K562 (cell line): ENCODE measurements around the gene NT5DC1. TPM values are rescaled to one million over a fixed set of nuclear protein-coding genes. Genes with fewer than 3 reads are reported as not detected.

Experiments used
- ATAC-seq: fragments of 200-7000 bp; cut with Tn5 transposase; 3 replicates; pipeline ENCODE4 v1.9.1; 2020; ENCODE audit warnings: moderate library complexity
- BruUV-seq: library from RNA; stranded (reverse); fragments of 400-500 nt; replicated peaks from 2 replicates; lab custom pipeline; 2021; lab: Mats Ljungman, UMichigan
- CTCF ChIA-PET: fragments of 300-600 bp; formaldehyde crosslinking; extraction: SDS; loops from one replicate; lab custom pipeline; 2021; ENCODE audit warnings: low intra/inter-chr PET ratio; lab: Yijun Ruan, JAX
- POLR2A ChIA-PET: fragments of 300-600, 350-650 bp; sonication (Branson Sonifier 250); formaldehyde crosslinking; extraction: SDS; loops from one replicate; lab custom pipeline; 2021; ENCODE audit warnings: antibody characterized with exemption, inconsistent platforms; lab: Yijun Ruan, JAX
- DNase-seq, 4 experiments: peaks; one replicate each; pipeline versions ENCODE4 v3.0.0 to v3.0.0-alpha.2; 2011 to 2018; ENCODE audit warnings: low spot score in 3 of 4, mixed read lengths in 3 of 4; ENCODE audit errors: extremely low read depth in 1 of 4
- FAIRE-seq: peaks from 2 replicates; lab custom pipeline; 2011; peaks lifted over from hg19 to GRCh38; lab: Jason Lieb, UNC
- H2AFZ ChIP-seq: 2 replicates; pipeline ENCODE4 v1.6.0; 2011; ENCODE audit warnings: low read depth, low read length, control low read depth, inconsistent platforms
- H3K27ac ChIP-seq: fragments of 200-600 bp; 3 replicates; pipeline ENCODE4 v1.8.0; 2011; ENCODE audit warnings: low read depth, mild to moderate bottlenecking, control low read depth, inconsistent platforms, low read length, moderate library complexity, mixed read lengths; ENCODE audit errors: extremely low read depth
- H3K27me3 ChIP-seq, 2 experiments: fragments of 300-600 bp in 1 of 2; 2 replicates in 1 of 2; 3 replicates in 1 of 2; pipeline versions ENCODE4 v1.6.0 to v1.8.0; 2011; ENCODE audit warnings: inconsistent platforms in 2 of 2, low read length in 2 of 2, mild to moderate bottlenecking in 1 of 2, mixed read lengths in 1 of 2, moderate library complexity in 1 of 2; ENCODE audit not compliant: control insufficient read depth in 2 of 2, insufficient read depth in 2 of 2
- H3K36me3 ChIP-seq: fragments of 300-600 bp; 3 replicates; pipeline ENCODE4 v1.8.0; 2011; ENCODE audit warnings: mild to moderate bottlenecking, low read length, inconsistent platforms; ENCODE audit not compliant: control insufficient read depth, insufficient read depth
- H3K4me1 ChIP-seq, 2 experiments: fragments of 200-600 bp in 1 of 2; replicated peaks in 1 of 2; 2 replicates in 1 of 2; 3 replicates in 1 of 2; pipeline versions ENCODE4 v1.5.1 to v1.8.0; 2011; ENCODE audit warnings: inconsistent platforms in 2 of 2, low read length in 2 of 2, mild to moderate bottlenecking in 1 of 2, mixed read lengths in 1 of 2, moderate library complexity in 1 of 2; ENCODE audit not compliant: control insufficient read depth in 2 of 2, insufficient read depth in 2 of 2
- H3K4me2 ChIP-seq: 2 replicates; pipeline ENCODE4 v1.6.1; 2011; ENCODE audit warnings: low read length, control low read depth, inconsistent platforms, mixed read lengths; ENCODE audit not compliant: insufficient read depth
- H3K4me3 ChIP-seq: fragments of 200-600 bp; sonication (generic), shearing (Covaris generic); 2 replicates; pipeline ENCODE4 v1.5.1; 2016; ENCODE audit warnings: control low read depth, inconsistent platforms
- H3K79me2 ChIP-seq: fragments of 200-600 bp; 3 replicates; pipeline ENCODE4 v1.8.0; 2011; ENCODE audit warnings: low read length, inconsistent platforms; ENCODE audit not compliant: control insufficient read depth, insufficient read depth
- H3K9ac ChIP-seq, 2 experiments: 2 replicates each; pipeline versions ENCODE4 v1.6.0 to v1.6.1; 2011; ENCODE audit warnings: low read depth in 2 of 2, low read length in 2 of 2, control low read depth in 1 of 2, inconsistent platforms in 1 of 2, mild to moderate bottlenecking in 1 of 2, mixed read lengths in 1 of 2; ENCODE audit not compliant: insufficient read depth in 1 of 2
- H3K9me1 ChIP-seq: one replicate; pipeline ENCODE4 v1.6.0; 2011; ENCODE audit warnings: inconsistent platforms, mild to moderate bottlenecking, low read length, moderate library complexity; ENCODE audit not compliant: control insufficient read depth, insufficient read depth
- H3K9me3 ChIP-seq: replicated peaks from 2 replicates; pipeline ENCODE4 v1.5.1; 2011; ENCODE audit warnings: low read depth, low read length, inconsistent platforms; ENCODE audit not compliant: control insufficient read depth, insufficient read depth
- H4K20me1 ChIP-seq: replicated peaks from 2 replicates; pipeline ENCODE4 v1.6.1; 2011; ENCODE audit warnings: low read length, inconsistent platforms, mixed read lengths; ENCODE audit not compliant: control insufficient read depth, insufficient read depth
- GATA2 ChIP-seq: sonication (generic); formaldehyde crosslinking; IDR thresholded peaks from 2 replicates; pipeline ENCODE4 v1.4.0; 2020; ENCODE audit warnings: mild to moderate bottlenecking, missing genetic modification reagents
- HDAC2 ChIP-seq: fragments of 450-650 bp; IDR thresholded peaks from 2 replicates; pipeline ENCODE4 v1.6.1; 2016; ENCODE audit warnings: mild to moderate bottlenecking
- LARP7 ChIP-seq: fragments of 450-650 bp; IDR thresholded peaks from 2 replicates; pipeline ENCODE4 v1.6.1; 2016
- PHB2 ChIP-seq: fragments of 450-650 bp; IDR thresholded peaks from 2 replicates; pipeline ENCODE4 v1.6.1; 2017; ENCODE audit warnings: low read depth
- PHF21A ChIP-seq: fragments of 450-650 bp; IDR thresholded peaks from 2 replicates; pipeline ENCODE4 v1.6.1; 2017; ENCODE audit warnings: low read depth, borderline replicate concordance
- POLR3A ChIP-seq: IDR thresholded peaks from 2 replicates; pipeline ENCODE4 v1.6.1; 2011; ENCODE audit warnings: borderline replicate concordance, mild to moderate bottlenecking, moderate library complexity; ENCODE audit not compliant: insufficient read length, insufficient read depth; ENCODE audit errors: extremely low read depth
- PTTG1 ChIP-seq: fragments of 450-650 bp; IDR thresholded peaks from 2 replicates; pipeline ENCODE4 v1.6.1; 2016; ENCODE audit warnings: low read depth, mild to moderate bottlenecking, missing genetic modification characterization, missing compliant biosample characterization
- RBM22 ChIP-seq: fragments of 200-400 bp; formaldehyde crosslinking; IDR thresholded peaks from 2 replicates; pipeline ENCODE4 v1.6.1; 2018; ENCODE audit warnings: low read length, low read depth; ENCODE audit not compliant: poor library complexity, severe bottlenecking
- RUNX1 ChIP-seq: sonication (generic); IDR thresholded peaks from 2 replicates; pipeline ENCODE4 v1.6.1; 2016; ENCODE audit warnings: antibody characterized with exemption, low read depth
- SIN3A ChIP-seq, 2 experiments: fragments of 150-350 bp in 1 of 2; IDR thresholded peaks; 2 replicates each; pipeline ENCODE4 v1.6.1; 2011 to 2016; ENCODE audit warnings: borderline replicate concordance in 2 of 2, low read depth in 2 of 2, low read length in 2 of 2, mild to moderate bottlenecking in 2 of 2, moderate library complexity in 2 of 2; ENCODE audit not compliant: control insufficient read depth in 1 of 2
- SIRT6 ChIP-seq: IDR thresholded peaks from one replicate; pipeline ENCODE4 v1.6.1; 2012; ENCODE audit warnings: low read depth, mild to moderate bottlenecking, control low read depth, inconsistent platforms, low read length, moderate library complexity
- YY1 ChIP-seq, 3 experiments: IDR thresholded peaks; 2 replicates each; pipeline ENCODE4 v1.6.1; 2011; ENCODE audit warnings: low read length in 2 of 3, mild to moderate bottlenecking in 2 of 3, moderate library complexity in 2 of 3, borderline replicate concordance in 1 of 3, control low read depth in 1 of 3, low read depth in 1 of 3; ENCODE audit not compliant: insufficient read depth in 3 of 3, insufficient replicate concordance in 2 of 3, control insufficient read depth in 1 of 3, insufficient read length in 1 of 3; ENCODE audit errors: extremely low read depth in 1 of 3
- ZC3H11A ChIP-seq: IDR thresholded peaks from 2 replicates; pipeline ENCODE4 v1.6.1; 2012; ENCODE audit warnings: low read depth, low read length, improper control_type of control experiment
- ZC3H4 ChIP-seq: sonication (generic); formaldehyde crosslinking; IDR thresholded peaks from 2 replicates; pipeline ENCODE4 v1.9.0; 2021; ENCODE audit warnings: missing genetic modification reagents, borderline replicate concordance
- ZNF57 ChIP-seq: fragments of 450-650 bp; formaldehyde crosslinking; IDR thresholded peaks from 2 replicates; pipeline ENCODE4 v1.4.0; 2020; ENCODE audit warnings: mild to moderate bottlenecking, moderate library complexity
- WGBS: fragments of 100-300 bp; shearing (Covaris generic); methylation state at CpG from one replicate; pipeline ENCODE4 v1.1.6; 2016; ENCODE audit warnings: low coverage, mixed read lengths; ENCODE audit not compliant: insufficient coverage; ENCODE audit errors: missing lambda C conversion rate; 5-methylcytosine and 5-hydroxymethylcytosine counted together
- in situ Hi-C: fragments of 300-500 bp; cut with MboI; formaldehyde crosslinking; loops from 4 replicates; pipeline ENCODE4 v1.15.0; 2018; ENCODE audit warnings: inconsistent platforms, mixed read lengths
- intact Hi-C: fragments of 100-400 bp; cut with micrococcal nuclease; formaldehyde crosslinking; loops from 2 replicates; pipeline ENCODE4 v1.14.2; 2022
- polyA plus RNA-seq, 8 experiments: library from polyadenylated mRNA; depleted of rRNA in 4 of 8; stranded (reverse) in 5 of 8; unstranded in 3 of 8; fragments of >200 nt; fragmentation: Nextera tagmentation in 2 of 8; fragmentation: Illumina TruSeq in 1 of 8; extraction: Ambion mirVana in 2 of 8; extraction: Trizol in 1 of 8; gene quantifications; 2 replicates each; pipeline versions ENCODE4 v1.2.1 to v1.2.3, GENCODE V29; 2011 to 2014; ENCODE audit warnings: inconsistent platforms in 1 of 8, missing spikeins in 1 of 8
- total RNA-seq, 7 experiments: library from RNA; depleted of rRNA in 6 of 7; stranded (reverse); fragments of >200 nt in 6 of 7; fragmentation: Illumina TruSeq in 2 of 7; extraction: Trizol in 2 of 7; gene quantifications; 2 replicates each; pipeline versions ENCODE4 v1.2.1 to v1.2.3, GENCODE V29; 2011 to 2021; ENCODE audit warnings: low replicate concordance in 1 of 7
- TF ChIP-seq, protein P1 (sequence below): IDR thresholded peaks from 2 replicates; pipeline ENCODE4 v1.6.1; 2011; ENCODE audit warnings: borderline replicate concordance, low read depth, mild to moderate bottlenecking, moderate library complexity, low read length; ENCODE audit not compliant: insufficient read depth, poor library complexity, severe bottlenecking
- TF ChIP-seq, protein P2 (sequence below): fragments of 450-650 bp; IDR thresholded peaks from 2 replicates; pipeline ENCODE4 v1.6.1; 2016

Gene NT5DC1
- total and polyA plus RNA-seq, 9 of the 15 experiments (the other 6 are each of a cell fraction or from before 2014, with no cell fraction given): 4.9 to 28.5 (median 16.3) TPM

DNA sequence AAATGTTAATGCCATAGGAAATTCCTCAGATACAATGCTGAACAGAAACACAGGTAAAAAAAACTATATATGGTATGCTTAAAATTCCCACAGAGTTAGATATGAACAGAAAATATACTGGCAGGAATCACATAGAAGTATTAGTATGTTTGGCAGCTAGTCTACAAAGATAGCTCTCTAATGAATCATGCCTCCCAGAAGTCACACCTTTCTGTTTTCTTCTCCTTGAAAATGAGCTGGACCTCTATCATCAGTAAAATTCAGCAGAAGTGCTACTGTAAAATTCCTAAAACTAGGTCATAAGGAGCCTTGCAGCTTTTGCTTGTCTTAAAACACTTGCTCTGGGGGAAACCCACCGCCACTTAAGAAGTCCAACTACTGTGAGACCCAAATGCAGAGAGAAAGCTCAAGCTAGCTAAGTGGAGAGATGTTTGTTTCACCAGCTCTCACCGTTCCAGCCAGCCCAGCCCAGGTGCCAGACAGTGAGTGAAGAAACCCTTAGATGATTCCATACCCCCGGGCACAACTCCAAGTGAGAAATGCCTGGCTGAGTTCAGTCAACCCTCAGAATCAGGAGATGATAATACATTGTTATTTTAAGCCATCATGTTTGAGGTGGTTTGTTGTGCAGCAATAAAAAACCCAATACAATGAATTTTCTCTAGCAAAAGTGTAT, 110.2 kb downstream of the NT5DC1 start:
- no TSS peak for BruUV-seq
- in situ Hi-C loops: no loop called here
- FAIRE-seq (no peak), ATAC-seq (no peak), DNase-seq (no peak)
- Histone ChIP-seq H3K79me2 (no peaks in the 10 kb centered on the region), H3K9me3 (no peaks in the 10 kb centered on the region), H3K4me3 (no peak overlapping the region), H3K27ac (no peak overlapping the region), H2AFZ (no peak overlapping the region), H3K4me1 (no peaks in the 10 kb centered on the region), H3K4me2 (no peak overlapping the region), H3K9ac (no peak overlapping the region), H4K20me1 (no peaks in the 10 kb centered on the region), H3K36me3 (no peaks in the 10 kb centered on the region), H3K9me1 (no peaks in the 10 kb centered on the region), H3K27me3 (no peaks in the 10 kb centered on the region)
- WGBS: 41% methylated on average over 3 of the region's 3 CpGs
- CTCF ChIA-PET: interaction anchor here (0.6 kb wide), 1 partner anchor 111 kb away, joined by 3 read pairs; the partner anchor contains the start of gene NT5DC1
- POLR2A ChIA-PET: interaction anchor here (0.5 kb wide), 1 partner anchor 32 kb away, joined by 3 read pairs; no protein-coding TSS in a partner anchor
- intact Hi-C loops: no loop called here
- TF ChIP-seq HDAC2 (no peak), LARP7 (no peak), SIRT6 (no peak), SIN3A (IDR thresholded peaks at IDR 0.05; ENCODE audit: borderline replicate concordance in 2 of 2, control insufficient read depth in 1 of 2, low read depth in 2 of 2, low read length in 2 of 2) (no peak), ZNF57 (CRISPR knock-in tag) (no peak), PHB2 (no peak), GATA2 (no peak), ZC3H4 (CRISPR knock-in tag) (no peak), RBM22 (no peak), ZC3H11A (no peak), POLR3A (no peak), PTTG1 (tag) (no peak), RUNX1 (no peak), YY1 (IDR thresholded peaks at IDR 0.05; ENCODE audit: borderline replicate concordance in 1 of 3, control insufficient read depth in 1 of 3, extremely low read depth in 1 of 3, insufficient read depth in 3 of 3, insufficient read length in 1 of 3, insufficient replicate concordance in 2 of 3, low read depth in 1 of 3, low read length in 2 of 3) (no peak), PHF21A (no peak)
- TF ChIP-seq, protein P1, sequence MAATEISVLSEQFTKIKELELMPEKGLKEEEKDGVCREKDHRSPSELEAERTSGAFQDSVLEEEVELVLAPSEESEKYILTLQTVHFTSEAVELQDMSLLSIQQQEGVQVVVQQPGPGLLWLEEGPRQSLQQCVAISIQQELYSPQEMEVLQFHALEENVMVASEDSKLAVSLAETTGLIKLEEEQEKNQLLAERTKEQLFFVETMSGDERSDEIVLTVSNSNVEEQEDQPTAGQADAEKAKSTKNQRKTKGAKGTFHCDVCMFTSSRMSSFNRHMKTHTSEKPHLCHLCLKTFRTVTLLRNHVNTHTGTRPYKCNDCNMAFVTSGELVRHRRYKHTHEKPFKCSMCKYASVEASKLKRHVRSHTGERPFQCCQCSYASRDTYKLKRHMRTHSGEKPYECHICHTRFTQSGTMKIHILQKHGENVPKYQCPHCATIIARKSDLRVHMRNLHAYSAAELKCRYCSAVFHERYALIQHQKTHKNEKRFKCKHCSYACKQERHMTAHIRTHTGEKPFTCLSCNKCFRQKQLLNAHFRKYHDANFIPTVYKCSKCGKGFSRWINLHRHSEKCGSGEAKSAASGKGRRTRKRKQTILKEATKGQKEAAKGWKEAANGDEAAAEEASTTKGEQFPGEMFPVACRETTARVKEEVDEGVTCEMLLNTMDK: no peak
- TF ChIP-seq, protein P2, sequence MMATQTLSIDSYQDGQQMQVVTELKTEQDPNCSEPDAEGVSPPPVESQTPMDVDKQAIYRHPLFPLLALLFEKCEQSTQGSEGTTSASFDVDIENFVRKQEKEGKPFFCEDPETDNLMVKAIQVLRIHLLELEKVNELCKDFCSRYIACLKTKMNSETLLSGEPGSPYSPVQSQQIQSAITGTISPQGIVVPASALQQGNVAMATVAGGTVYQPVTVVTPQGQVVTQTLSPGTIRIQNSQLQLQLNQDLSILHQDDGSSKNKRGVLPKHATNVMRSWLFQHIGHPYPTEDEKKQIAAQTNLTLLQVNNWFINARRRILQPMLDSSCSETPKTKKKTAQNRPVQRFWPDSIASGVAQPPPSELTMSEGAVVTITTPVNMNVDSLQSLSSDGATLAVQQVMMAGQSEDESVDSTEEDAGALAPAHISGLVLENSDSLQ: no peak
